Neural progenitor cell (in vitro differentiated cells): ENCODE results near the gene CDH12.

Experiments used
- CTCF ChIP-seq: fragments of 200-600 bp; sonication (generic); IDR thresholded peaks from 2 replicates; pipeline ENCODE4 v1.5.1; 2017; ENCODE audit warnings: antibody characterized with exemption, mild to moderate bottlenecking
- EZH2phosphoT487 ChIP-seq: fragments of 200-600 bp; sonication (generic); IDR thresholded peaks from 2 replicates; pipeline ENCODE4 v1.6.1; 2017; ENCODE audit warnings: antibody characterized with exemption

DNA sequence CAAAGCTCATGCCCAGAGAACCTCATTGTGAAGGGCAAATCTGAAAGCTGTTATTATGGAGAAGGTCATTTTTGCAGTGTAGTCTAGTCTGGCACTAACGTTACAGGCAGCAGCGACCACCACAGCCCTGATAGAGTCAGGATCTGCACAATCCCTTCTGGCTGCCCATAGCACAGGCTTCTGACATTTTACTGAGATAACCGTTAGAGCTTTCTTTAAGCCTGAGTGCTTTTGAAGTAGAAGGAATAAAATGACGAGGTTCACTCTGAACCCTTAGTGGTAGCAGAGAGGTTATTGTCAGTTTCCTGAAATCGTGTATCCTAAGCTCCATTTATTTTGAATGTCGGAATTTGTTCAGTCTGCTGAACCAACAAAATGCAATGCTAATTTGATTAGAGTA is 505.1 kb downstream of the CDH12 start:
- no peak for TF ChIP-seq CTCF
- no peak for TF ChIP-seq EZH2phosphoT487
